Activated gamma-delta T cell treated with Interleukin-2 at 50 U/mL for 16 hours (primary cell): ENCODE results near the gene EFCAB6.

Source experiments
- DNase-seq: peaks from one replicate; pipeline ENCODE4 v3.0.0-alpha.2; 2020

EFCAB6 gene

DNA sequence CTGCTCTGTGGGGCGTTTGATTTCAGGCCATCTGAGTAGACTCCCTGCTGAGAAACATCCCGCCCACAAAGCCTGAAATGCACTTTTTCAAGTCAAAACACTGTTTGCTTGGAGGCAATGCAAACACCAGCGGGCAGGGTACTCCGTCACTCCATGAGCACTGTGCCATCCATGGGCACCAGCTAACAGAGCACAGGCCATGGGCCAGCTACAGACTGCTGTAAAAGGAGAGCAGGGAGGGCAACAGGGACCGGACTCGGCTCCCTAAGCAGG is 16.6 kb upstream of the EFCAB6 start:
- no peak for DNase-seq

DNA sequence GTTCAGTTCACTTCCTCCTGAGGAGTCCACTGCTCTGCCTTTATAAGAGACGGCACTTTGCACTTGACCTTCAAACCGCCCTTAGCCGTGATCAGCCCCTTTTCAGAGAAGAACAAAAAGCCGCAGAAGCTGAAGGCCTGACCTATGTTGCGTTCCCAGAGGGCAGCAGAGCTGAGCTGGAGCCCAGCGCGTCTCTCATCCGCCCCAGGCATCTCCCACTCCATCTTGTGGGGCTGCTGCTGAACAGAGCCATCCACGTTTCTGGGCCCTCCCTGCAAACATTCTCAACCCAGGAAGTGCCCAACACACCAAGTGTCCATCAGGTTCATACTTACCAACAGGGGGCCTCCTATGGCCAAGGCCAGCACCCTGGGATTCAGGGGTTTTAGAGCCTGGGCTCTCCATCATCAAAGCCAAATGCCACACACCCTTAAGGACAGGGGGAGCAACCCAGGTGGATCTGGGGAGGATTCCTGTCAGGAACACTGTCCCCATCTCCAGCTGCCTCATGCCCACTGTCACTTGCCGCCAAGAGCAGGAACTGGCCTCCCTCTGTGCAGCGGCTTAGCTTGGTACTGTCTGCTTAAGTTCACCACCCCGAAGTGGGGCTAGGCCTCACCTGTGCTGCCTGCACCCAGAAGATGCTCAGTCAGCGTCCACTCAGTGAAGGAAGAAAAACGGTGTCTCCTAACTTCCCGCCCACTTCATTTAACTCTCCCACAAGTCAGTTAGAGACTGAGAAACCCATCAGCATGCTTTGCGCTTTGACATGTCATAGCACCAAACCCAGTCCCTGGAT is 16.0 kb upstream of the EFCAB6 start:
- no peak for DNase-seq

DNA sequence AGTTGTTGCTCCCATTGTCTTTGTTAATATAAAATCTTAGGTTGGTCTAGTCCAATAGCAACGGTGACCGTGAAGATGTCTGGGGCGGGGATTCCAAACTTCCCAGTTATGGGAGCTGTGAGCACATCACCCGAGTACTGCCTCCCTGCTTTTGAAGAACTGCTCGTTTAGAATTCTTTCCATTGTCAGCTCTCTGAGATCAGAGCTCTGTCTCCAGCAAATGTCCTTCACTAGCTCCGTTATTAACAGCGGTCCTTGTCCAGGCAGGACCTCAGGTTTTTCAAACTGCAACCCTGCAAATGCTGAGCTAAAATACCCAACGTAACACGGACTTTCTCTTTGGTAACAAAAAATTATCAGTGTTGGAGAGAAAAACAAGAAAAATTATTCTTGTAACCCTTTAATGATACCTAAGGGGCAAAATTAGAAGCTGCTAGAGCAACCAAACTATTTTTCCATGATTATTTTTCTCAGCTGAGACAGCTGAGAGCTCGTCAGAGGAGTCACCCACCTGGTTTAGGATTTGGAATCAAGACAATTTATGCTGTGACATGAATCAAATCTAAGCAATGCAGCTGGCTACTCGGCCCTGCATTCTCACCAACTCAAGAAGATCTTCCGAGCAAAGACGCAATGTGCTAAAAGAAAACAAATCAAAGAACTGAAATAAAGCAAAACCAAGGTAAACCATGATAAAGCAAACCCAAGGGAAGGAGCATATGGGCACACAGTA is 15.1 kb upstream of the EFCAB6 start:
- DNase-seq = no peak

DNA sequence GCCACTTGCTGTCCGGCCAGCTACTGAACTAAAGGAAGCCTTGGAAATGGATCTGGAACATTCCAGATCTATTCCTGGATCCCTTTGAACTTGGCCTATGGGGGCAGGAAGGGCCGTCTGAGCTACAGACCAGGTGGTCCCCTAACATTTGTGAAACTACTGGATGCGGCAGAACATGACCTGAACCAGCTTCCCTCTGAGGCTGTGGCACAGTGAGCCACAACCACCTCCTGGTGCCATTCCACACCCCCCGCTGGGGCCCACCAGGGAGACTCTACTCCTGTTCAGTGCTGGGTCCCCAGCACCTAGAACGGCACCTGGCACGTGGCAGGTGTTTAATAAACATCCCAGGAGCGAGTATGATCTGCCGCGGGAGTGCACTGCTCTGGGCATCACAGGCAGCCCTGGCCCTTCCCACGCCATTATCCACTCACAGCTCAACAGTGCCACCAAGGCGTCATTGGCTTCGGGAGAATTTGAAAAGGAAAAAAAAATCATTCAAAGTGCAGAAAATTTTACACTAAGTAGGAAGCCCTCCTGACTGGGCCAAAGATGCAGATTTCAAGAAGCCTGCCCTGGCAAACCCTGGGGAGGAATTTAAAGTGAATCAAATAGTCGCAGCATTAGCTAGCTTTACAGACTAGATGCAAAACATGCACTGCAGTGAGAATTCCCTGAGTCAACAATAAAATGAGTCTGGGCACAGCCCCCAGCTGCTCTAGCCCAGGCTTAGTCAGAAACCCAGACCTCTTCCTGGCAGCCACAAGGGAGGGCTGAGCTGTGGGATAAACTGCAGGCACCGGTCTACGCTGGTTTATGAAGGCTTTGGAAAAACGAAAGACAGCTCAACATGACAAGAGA is 14.3 kb upstream of the EFCAB6 start:
- DNase-seq = no peak

DNA sequence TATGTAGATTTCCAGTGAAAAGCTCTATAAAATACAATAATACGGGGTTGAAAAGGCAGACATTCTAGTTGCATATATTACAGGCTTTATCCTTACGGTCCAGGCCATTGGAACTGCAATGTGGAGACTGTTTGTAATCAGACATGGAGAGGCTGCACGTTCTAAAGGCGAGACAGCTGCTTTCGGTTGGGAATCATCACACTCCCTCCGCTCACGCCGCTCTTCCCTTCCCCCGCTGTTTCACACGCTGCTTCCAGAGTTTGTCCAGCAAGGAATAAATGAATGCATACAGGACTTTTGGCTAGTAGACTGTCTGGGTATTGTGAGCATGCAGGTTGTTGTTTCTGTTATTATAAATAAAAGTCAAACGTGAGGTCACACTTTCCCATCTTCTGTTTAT is 13.5 kb upstream of the EFCAB6 start:
- DNase-seq = no peak

DNA sequence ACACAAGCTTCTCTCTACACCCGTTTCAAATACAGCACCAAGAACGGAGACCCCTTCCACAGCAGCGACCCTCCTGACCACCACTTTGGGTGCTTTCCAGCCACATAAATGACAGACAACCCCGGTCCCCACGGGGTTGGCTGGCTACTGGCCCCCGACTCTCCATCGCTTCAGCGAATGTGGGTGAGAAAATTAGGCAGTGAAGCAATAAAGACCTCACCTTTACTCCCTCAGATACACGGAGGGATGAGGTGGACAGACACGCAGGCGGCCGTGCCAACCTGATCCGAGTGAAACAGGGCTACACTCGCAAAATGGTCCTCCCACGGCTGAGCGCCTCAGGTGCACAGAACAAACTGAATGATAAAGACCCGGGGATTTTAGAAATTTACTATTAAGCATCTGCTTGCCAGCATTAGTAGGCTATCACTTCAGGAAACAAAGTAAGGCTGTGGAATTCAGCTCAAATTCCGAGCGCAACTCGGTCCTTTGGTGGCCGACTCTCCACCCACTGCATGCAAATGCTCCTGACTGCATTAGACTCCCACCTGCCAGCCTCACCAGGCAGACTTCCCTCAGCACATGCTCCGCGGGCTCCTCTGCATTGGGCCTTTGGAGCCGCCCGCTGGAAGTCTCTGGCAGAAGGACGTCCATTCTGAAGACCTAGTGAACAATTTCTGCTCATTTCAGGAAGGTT is 12.8 kb upstream of the EFCAB6 start:
- DNase-seq = no peak

DNA sequence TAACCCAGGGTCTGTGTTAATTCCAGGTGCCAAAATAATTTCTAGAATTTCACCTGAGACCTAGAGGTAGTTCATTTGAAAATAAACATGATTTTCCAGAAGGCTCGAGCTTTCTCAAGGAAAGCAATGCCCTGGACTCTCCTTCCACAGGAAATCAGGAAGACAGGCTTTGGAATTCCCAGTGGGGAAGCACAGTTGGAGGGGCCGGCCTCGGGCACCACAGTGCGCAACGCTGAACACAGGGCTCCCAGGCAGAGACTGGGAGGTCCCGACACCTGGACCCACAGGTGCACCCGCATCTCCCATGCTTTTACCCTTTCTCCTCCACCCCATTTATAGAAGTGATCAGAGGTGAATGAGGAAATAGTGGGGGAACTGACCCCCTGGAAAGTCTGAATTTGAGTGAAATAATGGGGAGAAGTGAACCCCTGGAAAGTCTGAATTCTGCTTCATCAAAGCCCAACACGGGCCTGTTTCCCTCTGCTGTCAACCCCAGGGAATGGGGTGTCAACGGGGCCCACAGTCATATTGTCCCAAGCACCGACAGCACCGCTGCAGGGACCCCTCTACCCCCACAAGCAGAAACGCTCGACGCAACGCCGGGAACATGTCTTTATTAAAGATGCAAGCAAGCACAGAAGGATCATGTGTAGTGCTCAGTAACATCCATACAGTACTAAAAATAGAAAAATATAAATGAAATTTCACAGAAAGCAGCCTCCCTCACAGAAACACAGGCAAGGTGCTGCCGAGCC is 12.0 kb upstream of the EFCAB6 start:
- no peak for DNase-seq

DNA sequence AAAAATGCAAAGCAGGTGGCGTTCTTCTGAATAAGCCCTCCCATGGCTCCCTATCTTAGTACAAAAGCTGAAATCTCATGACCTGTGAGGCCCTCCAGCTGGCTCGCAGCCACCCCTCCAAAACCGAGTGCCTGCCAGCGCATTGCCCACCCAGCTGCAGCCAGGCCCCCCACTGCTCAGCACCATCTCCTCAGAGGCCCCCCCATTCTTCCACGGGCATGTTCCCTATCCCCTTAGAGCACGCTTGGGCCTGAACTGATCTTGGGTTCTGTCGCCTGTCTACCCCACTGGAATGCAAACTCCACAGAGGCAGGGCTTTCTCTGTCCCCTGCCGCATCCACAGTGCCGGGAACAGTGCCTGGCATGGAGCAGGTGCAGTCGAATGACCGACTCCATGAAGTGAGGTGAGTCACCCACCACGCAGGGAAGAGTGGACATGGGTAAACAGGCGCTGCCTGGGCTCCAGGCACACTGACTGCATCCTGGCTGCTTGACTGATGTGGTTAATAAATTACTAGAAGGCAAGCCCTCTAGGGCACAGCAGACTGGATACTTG is 11.3 kb upstream of the EFCAB6 start:
- DNase-seq = no peak

DNA sequence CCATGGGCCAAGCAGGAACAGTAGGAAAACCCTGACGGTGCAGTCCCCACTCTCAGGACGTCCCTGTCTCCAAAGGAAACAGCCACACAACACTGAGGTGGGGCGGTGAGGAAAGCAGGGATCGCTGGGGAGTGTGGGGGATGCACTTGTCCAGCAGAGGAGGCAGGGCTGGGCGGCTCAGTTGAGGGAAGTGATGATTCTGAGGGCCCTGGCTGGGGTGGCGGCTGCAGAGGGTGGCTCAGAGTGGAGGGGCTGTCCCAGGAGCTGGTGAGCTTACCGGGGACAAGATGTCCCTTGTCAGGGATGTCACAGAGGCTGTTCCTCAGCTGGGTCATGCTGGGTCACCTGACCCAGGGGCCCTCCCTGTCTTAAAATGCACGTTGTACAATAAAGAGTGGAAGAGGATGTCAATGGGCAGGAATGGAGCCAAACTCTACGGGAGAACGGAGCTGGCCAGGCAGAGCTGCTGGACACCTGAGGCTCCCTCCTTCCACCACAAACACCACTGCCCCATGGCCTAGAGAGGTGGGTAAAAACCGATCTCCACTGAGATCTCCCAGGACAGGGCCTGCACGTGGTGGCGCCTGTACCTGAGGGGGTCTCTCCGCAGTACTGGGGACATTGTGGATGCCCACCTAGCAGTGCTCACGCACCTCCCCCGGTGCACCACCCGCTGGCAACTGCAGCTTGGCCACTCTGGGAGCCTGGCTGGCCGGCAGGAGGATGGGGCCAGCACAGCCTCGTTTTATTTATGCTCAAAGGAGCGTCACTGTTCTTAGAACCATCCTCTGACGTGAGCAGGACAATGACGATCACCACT is 9.7 kb upstream of the EFCAB6 start:
- DNase-seq = no peak

DNA sequence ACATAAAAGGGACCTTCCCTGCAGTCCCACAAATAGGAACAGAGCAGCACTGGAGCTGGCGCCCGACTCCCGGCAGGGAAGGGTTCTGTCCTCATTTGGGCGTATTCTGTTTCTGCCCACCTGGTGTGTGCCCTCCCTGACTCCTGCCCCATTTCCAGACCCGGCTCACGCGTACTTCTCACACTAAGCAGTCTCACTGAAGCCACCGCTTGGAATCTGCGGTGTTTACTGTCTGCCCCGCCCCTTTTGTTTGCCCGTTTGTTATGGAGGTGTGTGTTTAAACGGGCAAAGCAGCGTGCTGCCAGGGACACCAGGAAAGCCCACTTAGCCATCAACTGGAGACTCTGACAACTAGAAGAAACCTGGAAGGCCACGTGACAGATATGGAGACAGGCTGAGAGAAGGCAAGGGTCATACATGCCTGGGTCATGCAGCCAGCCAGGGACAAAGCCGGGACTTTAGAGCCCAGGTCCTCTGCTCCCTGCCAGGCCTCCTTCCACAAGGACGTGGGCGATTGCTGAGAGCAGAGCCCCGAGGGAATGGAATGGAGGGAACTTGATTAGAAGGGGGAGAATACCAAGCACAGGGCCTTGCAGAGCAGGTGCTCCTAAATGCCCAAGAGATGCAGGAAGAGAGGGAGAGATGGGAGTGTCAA is 8.7 kb upstream of the EFCAB6 start:
- DNase-seq = no peak

DNA sequence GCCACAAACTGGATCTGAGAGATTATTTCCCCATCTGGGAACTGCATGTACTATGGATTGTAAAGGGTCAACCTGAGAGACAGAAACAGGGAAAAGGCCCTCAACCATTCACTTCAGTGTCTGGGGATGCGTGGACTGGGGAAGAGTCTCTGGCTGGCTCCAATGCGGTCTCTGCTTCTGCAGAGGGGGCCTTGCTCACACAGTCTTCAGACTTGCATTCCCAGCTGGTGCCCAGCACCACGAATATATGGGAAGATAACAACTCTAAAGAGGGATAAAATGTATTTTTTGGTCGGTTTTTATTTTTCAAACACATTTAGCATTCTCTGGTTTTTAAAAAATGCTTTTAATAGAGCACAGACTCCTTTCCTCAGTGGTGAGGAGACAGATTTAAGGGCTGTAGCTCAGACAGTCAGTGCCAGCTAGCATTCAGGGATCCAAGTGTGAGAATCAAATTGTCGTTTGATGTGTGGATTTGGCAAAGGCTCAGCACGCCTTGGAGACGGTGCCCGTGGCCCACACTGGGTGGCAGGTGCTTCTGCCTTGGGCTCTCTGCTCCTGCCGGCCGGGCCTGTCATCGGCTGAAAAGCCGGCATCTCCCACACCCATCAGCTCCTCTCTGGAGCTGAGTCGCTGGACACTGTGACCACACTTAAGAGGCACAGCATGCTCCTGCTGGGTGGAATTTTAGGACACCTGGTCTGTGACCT is 8.0 kb upstream of the EFCAB6 start:
- DNase-seq = no peak

DNA sequence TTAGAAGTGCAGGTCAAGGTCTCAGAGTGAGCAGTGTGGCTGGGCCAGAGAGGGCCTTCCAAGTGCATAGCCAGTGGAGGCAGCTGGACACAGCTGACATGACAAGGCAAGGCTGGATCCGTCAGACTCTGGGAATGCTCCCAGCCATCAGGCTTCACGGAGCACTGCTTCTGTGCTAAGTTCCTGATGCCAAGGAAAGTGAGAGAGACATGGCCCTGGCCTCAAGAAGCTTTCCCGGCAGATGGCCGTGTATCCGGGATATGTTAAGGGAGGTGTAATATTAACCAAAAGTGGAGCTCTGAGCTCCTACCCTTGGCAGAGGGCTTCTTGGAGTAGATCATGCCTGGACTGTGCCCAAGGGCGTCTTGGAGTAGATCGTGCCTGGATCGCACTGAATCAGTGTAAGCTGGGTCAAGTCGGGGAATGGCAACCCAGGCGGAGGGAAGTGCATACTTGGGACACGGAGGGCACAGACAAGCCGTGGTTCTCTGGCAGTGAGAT is 7.4 kb upstream of the EFCAB6 start:
- no peak for DNase-seq

DNA sequence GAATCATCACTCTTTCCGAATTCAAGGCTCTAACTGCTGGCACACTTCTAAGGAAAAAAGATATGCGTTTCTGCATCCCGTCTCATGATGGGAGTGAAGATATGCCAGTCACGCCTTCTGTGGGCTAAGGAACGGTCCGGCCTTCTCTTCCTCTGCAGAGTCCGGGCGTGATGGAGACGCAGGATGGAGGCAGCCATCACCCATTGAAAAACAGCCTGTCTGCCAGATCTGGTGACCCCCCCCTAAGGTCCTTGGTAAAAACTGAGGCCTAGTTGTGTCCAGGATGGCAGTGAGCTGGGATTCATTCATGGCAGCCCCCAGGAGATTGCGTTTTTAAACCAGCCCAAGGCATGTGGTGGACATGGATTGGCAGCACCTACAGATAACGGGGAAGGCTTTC is 6.9 kb upstream of the EFCAB6 start:
- DNase-seq = no peak

DNA sequence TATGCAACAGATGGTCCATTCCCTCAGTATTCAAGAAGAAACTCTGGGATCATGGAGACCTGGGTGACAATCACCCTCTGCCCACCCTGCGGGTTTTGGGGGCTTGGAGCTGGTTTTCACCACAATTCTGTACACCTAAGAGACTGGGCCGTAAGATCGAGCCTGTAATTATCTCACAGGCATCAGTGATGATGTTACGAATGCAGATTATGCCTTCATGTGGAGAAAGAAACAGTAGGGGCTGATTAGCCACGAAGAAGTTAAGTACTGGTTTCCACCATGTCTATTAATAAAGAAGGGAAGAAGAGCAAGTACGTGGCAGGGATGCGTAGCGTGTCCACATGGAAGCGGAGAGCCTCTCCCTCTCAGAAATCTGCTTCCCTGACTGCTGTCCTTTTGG is 5.3 kb upstream of the EFCAB6 start:
- DNase-seq = no peak

DNA sequence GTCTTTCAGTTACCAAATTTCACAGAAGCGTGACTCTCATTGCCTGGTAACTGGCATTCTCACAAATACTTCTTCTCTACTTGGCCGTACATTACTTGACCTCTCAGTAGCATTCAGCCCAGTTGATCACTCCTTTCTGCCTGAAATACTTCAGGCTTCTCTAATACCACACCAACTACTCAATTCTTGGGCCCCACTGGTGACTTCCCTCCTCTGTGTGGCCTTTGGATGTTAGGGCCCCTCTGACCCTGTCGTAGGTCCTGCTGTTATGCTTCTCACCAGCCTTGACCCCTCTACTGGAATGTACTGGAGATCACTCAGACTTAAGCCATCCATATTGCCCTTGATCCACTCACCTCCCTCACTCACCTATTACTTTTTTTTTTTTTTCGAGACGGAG is 2.2 kb upstream of the EFCAB6 start:
- DNase-seq = no peak

DNA sequence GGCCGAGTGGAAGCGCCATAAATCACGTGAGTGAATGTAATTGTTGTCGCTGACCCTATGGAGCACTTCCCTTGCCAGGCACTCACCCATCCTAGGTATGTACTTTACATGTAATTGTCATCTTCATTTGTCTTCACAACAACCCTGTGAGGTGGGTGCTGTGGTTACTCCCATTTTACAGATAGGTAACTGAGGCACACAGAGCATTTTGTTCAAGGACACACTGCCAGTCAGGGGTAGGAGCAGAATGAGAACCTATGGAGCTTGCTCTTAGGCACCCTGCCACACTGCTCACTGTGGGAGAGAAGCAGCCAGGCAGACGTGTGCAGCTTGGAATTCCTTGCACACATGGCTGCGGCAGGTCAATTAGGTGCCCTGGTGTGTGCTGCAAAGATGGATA is 785 bp upstream of the EFCAB6 start:
- DNase-seq = no peak

DNA sequence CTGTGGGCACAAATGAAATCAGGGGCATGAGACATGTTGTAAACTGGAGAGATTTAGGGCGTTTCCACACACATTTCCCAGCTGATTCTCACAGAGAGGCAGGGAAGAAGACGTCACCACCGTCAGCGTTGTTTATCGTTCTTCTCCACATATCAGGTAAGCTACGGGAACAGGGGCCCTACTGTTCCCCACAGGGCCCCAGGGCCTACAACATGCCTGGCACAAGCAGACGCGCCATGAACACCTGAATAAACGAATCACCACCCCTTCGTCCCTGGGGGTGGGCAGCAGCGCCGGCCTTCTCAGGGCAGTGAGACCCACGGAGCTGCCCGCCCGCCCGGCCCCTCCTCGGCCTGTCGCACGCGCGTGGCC is 342 bp downstream of the EFCAB6 start:
- no peak for DNase-seq

DNA sequence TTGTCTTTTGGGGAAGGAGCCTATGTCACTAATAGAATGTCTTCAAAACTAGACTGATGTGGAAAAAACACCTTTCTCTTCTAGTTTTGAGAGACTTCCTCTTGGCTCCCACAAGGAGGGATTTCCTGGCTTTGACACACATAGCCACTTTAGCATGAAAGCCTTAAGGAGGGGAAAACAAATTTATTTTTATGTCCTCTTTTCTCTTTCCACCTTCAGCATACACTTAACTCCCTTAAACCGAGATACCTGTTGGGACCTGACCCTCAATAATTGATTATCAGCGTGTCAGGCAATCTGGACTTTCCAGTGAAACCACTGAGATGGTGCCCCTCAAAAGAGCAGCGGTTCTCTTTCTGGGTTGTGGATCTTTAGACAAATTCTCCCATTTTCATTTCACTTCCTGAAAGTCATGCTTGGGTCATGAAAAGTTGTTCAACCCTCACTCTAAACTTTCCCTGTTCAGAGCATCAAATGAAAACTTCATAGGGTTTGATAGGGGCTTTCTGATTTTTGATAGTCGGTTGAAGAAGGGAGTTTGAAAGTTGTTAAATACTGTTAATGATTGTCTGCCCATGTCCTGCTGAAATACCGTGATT is 9.1 kb downstream of the EFCAB6 start:
- DNase-seq = no peak

DNA sequence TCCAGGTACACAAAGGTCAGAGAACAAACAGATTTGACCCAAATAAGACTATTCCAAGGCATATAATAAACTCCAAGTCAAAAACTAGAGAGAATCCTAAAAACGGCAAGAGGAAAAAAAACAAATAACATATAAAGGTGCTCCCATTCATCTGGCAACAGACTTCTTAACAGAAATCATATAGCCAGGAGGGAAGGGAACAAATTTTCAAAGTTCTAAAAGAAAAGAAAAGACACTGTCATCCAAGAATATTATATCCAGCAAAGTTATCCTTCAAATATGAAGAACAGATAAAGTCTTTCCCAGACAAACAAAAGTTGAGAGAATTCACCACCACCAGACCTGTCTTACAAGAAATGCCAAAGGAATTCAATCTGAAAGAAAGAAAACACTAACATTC is 11.1 kb downstream of the EFCAB6 start:
- DNase-seq = no peak

DNA sequence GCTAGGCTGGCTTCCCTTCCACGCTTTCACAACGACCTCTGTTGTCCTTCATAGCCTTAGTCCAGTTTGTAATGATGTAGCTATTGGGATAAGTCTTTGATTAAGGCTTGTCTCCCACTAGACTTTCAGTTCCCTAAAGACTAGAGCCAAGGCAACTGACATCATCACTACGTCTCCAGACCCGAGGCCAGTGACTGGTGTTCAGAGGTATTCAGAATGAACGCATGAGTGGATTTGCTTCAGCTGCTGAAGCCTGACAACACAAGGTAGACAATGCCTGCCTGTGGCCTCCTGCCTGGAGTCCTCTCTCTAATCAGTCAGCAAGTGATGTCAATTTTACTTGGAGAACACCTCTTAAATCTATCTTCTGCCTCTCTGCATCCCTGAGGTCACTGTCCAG is 13.6 kb downstream of the EFCAB6 start:
- DNase-seq = no peak
